ENCODE data around the gene TANC1. TPM values are rescaled to one million over a fixed set of nuclear protein-coding genes. Genes with fewer than 3 reads are reported as not detected.
A peak's percentile ranks its signal among the peaks of the same experiment; 100 is the strongest.
"Not testable (repeated sequence)": the region's sequence is repeated elsewhere in the genome, so short reads cannot be mapped to it uniquely, and the experiment has no call there.

The TANC1 gene
- total RNA-seq, 2 donors from 2014 or later: 35.1 to 44.5 TPM

DNA sequence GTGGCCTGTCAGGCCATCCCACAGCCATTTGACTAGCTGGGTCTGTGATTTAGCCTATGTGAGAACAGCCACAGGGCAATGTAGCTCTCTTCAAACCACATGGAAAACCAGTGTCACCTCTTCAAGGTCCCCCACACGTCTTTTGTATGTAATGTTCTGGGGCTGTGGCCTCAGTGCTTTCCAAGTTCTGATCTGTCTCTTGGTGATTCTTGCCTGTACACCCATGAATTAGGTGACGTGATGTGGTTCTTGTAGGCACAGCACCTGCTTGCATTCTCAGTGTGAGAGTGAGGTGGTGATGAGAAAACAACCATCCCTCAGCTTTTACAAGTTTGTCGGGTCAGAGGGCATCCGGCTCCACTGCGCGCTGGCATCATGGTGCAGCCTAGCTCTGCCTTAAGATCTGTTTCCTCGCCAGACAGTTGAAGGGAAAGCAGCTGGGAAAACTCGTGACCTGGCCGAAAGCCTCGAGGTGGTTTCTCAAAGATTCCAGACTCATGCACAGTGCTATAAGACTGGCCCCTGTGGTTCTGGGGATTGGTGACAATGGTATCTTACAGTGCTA, 125.8 kb downstream of the TANC1 start:
- intact Hi-C loops (cut with DNase I): loop anchor here in 1 of 2 donors (10.0 kb wide), 1 partner anchor 129 kb away; the partner anchor contains the start of gene TANC1
- peak; percentile 89 for DNase-seq (ENCODE audit: low spot score)

DNA sequence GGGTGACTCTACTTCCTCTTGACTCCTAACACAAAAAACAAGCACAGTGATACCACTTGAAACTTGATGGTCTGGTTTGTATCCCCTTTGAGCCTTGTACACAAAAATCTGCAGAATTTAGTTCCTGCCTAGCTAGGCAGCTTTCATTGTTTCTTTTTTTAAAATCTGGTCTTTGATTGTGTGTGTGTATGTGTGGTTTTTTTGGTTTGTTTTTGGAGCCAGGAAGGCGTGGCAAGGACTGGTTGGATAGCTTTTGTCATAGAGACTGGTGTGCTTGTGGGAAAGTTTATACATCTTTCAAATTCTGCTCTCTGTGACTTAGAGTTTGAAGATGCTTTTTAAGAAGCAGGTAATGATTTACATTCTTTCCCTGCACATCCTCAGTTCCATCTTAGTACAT, 127.4 kb downstream of the TANC1 start:
- no peak for DNase-seq (ENCODE audit: low spot score)
- intact Hi-C loops (cut with DNase I): loop anchor here in 1 of 2 donors (10.0 kb wide), 1 partner anchor 131 kb away; the partner anchor contains the start of gene TANC1

DNA sequence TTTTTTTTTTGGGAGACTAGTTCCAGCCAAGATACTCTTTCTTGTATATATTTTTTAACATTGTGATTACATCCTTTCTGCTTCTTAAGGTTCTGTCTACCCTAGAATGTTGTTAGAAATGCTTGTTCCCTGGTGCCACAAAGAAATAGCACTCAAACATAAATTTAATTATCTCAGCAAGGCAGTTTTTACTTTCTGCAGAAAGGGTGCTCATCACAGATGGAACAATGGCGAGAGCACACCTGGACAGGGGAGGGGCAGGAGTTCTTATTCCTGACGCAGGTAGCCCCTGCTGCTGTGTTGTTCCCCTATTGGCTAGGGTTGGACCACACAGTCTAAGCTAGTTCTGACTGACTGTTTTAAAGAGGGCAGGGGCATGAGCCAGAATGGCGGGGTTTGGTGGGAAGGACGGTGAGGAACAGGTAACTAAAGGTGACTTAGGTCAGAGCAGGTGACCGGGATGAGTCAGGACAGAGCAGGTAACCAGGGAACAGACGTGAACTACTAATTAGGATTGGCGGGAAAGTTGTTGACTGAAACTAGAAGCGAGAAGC, 127.9 kb downstream of the TANC1 start:
- intact Hi-C loops (cut with DNase I): loop anchor here in 1 of 2 donors (10.0 kb wide), 1 partner anchor 132 kb away; the partner anchor contains the start of gene TANC1
- not testable (repeated sequence) for DNase-seq (ENCODE audit: low spot score)

DNA sequence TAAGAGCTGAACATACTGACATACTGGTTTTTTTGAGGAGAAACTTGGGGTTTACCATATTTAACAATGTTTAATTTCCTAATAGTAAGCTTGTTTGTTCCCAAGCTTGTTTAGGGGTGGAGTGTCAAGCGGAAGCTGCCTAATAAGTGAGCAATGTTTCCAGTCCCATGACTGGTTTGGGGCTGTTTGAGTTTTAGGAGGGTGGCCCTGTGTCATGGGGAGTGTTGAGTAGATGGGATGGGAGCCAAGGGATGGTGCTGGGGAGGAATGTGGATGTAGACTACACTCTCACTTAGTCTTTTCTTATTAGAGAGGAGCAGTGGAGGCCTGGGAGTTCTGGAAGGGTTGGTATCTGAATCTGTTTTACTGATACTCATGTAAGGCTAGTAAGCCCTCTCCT, 128.5 kb downstream of the TANC1 start:
- no peak for DNase-seq (ENCODE audit: low spot score)
- intact Hi-C loops (cut with DNase I): loop anchor here in 1 of 2 donors (10.0 kb wide), 1 partner anchor 132 kb away; the partner anchor contains the start of gene TANC1

DNA sequence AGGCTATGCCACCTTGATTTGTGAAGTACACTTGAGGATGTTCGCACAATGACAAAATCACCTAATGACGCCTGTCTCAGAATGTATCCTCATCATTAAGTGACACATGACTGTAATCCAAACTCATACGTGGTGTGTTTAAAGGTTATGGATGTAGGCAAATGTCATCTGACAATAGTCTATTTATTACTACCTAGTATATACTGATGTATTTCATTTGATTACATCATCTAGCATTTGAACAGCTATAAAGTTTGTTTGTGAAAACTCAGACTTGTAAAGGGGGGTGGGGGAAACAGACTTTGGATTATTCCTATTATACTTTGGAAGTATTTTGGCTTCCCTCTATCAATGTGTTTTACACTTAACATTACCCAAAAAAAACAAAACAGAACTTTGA, 129.9 kb downstream of the TANC1 start:
- intact Hi-C loops (cut with DNase I): loop anchor here in 1 of 2 donors (10.0 kb wide), 1 partner anchor 134 kb away; the partner anchor contains the start of gene TANC1
- DNase-seq (ENCODE audit: low spot score): no peak

DNA sequence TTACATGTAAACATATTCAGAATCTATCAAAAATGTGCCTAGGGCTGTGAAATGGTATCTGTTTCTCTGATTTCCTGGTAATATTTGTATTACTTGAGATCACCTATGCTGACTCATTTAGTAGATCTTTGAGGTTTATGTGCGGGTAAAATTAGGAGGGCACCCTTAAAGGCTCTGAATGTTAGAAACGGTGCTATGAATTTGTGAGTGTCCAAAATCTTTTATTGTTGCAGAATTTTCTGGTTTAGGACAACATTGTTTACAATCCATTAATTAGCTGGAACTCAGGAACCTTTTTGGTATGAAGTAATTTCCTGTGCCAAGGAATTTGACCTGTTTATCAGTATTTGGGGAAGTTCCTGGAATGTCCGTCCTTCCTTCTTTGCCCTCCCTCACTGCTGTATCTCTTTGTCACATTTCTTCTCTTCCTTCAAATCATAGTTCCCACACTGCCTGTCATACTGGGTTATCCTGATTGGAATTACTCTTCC, 130.5 kb downstream of the TANC1 start:
- no peak for DNase-seq (ENCODE audit: low spot score)
- intact Hi-C loops (cut with DNase I): loop anchor here in 1 of 2 donors (10.0 kb wide), 1 partner anchor 134 kb away; the partner anchor contains the start of gene TANC1

DNA sequence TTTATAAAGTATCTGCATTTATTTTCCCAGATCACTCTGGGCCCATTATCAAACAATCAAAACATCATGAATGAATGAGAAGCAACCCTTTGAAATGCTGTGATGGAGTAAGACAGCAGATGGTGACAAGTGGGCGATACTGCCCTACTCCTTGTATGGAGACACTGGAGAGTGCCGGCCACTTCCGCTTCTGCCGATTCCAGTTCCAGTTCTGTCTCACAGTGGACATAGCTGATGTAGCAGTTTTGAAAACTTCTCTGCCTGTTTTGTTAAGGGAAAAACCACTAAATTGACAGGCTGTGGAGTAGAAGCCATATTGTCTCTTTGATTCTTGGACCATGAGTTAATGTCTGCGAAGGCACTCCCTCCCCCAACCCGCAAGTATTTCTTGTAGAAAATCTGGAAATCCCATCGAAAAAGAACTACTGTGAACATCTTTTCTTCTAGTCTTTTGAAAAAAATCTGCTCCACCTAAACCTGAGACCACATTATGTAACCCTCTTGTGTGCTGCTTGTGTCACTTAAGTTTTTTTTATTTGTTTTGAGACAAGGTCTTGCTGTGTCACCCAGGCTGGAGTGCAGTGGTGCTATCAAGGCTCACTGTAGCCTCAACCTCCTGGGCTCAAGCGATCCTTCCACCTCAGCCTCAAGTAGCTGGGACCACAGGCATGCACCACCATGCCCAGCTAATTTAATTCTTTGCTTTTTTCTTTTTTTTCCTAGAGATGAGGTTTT, 133.5 kb downstream of the TANC1 start:
- DNase-seq (ENCODE audit: low spot score): no peak

DNA sequence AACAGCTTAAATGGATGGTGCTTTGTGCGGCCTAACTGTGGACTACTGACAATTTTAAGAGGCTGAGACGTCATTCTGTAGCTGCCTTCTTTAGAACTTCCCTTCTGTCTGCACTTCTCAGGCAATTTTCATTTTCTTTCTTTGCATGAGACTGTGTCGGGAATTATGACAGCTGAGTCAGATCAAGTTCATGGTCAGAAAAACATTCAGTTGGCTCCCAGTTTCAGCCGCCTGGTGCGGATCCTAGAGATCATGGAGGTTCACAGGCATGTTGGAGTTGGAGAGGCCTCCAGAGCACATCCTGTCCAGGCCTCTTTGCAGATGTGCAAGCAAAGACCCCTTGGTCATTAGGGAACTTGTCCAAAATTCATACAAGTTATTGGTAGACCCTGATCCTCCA, 135.0 kb downstream of the TANC1 start:
- intact Hi-C loops (cut with DNase I): no loop called here
- no peak for DNase-seq (ENCODE audit: low spot score)

More for the DNA sequence above, 133.5 kb downstream of the TANC1 start:
- intact Hi-C loops (cut with DNase I): no loop called here

DNA sequence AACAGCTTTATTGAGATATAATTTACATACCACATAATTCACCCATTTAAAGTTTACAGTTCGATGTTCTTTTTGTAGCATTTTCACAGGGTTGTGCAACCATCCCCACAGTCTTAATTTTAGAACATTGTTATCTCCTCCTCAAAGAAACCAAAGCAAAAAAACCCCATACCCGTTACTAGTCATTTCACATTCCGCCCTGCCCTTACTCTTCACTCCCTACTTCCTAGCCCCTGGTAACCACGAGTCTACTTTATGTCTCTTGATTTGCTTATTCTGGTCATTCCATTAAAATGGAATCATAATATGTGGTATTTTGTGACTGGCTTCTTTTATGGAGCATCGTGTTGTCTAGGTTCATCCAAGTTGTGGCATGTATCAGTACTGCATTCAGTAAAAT, 137.7 kb downstream of the TANC1 start:
- intact Hi-C loops (cut with DNase I): loop anchor here in 1 of 2 donors (2.0 kb wide), 1 partner anchor 185 kb away; no protein-coding TSS in a partner anchor
- DNase-seq (ENCODE audit: low spot score): no peak

DNA sequence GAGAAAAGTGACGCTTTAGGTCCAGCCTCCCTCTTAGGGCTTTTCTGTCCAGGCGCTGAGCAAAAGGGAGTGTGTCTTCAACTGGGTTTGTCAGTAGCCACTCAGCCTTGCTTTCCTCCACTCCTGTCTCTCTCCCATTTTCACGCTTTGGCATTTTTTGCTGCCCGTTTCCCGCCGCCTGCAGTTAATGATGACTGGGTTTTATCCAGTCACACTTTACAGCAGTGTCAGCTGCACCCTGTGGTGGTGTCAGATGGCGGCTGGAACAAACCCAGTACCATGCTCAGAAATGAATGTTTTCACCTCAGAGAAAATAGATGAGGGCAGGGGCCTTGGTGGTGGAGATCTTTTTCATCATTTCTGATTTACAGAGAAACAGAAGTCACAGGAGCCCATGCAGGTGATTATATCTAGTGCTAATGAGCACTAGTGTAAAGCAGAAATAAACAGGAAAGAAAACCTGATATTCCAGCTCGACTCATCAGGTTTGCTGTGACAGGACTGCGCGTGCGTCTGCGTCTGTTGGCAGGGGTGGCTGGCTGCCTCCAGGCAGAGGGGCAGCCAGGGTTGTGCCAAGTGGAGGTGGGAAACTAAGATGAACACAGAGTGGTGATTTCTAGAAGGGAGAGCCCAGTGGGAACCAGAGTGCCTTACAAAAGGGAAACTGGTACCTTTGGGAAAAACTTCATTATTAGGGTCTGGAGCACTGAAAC, 139.9 kb downstream of the TANC1 start:
- DNase-seq (ENCODE audit: low spot score): no peak
- intact Hi-C loops (cut with DNase I): no loop called here

DNA sequence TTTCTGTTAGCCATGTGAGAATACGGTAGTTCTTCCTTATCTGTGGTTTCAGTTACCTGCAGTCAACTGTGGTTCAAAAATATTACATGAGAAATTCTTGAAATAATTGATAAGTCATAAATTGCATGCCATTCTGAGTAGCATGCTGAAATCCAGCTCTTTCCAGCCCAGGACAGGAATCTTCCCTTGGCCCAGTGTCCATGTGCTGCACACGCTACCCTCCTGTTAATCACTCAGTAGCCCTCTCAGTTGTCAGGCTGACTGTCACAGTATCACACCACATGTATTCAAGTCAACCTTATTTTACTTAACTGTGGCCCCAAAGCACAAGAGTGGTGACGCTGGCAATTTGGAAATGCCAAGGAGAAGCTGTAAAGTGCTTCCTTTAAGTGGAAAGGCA, 141.1 kb downstream of the TANC1 start:
- DNase-seq (ENCODE audit: low spot score): no peak
- intact Hi-C loops (cut with DNase I): no loop called here

DNA sequence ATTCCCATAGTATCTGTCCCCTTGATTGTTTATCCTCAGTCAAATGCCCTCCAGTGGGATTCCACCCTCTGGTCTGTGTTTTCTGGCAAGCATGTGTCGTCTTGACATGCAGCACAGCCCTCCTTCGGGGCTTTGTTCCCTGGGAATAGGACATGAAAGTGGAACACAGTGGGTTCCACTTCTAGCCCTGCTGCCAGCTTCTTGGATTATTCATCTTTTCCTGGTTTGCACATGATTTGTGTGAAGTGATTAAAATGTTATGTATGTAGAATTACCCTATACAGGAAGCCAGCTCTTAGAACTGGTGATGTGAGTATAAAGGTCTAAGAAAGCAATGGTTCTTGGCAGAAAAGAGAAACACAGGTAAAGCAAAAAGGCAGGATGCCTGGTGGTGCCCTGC, 142.3 kb downstream of the TANC1 start:
- intact Hi-C loops (cut with DNase I): loop anchor here in 1 of 2 donors (10.0 kb wide), 1 partner anchor 56 kb away; no protein-coding TSS in a partner anchor
- DNase-seq (ENCODE audit: low spot score): no peak

DNA sequence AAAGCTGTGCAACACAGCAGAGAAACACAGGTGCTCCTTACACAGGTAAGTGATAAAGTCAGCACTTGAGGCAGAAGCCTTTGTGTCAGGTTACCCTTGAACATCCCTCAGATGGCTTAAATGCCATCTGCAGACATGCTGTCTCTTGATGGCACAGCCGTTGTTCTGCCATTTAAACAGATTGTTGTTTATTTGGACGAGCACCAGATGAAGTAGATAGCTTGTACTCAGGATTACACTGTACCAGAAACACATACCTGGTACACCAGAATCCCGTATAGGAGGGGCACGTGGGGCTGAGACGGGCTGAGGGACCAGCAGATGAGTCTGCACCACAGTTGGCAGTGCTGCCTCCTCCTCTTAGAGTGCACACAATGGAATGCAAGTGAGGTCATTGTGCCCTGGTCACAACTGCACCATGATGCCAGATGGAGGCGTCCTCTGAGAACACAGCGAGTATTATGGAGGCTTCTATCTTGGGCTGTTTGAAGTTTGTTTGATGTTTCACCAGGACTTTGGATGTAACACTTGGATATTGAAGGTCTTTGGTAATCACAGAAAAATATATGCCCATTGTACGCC, 143.0 kb downstream of the TANC1 start:
- DNase-seq (ENCODE audit: low spot score): no peak

DNA sequence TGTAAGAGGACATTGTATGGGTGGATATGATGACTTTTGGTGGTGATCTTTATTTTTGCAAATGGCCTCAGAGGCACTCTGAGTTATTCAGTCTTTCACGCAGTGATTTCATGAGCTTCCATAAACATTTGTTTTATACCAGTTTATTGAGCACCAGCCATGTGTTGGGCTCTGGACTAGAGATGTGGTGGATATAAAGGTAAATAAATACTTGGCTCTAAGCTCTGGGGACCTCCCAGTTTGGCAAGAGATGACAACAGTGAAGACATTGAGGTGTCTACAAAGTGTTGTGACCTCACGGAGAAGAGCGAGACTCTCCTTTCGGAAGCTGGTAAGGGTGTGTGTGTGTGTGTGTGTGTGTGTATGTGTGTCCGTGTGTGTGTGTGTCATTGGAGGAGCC, 146.4 kb downstream of the TANC1 start:
- no peak for DNase-seq (ENCODE audit: low spot score)
- intact Hi-C loops (cut with DNase I): loop anchor here in 1 of 2 donors (5.0 to 10.0 kb wide), 2 partner anchors 60 to 208 kb away; no protein-coding TSS in a partner anchor

More for the DNA sequence above, 143.0 kb downstream of the TANC1 start:
- intact Hi-C loops (cut with DNase I): loop anchor here in 1 of 2 donors (10.0 kb wide), 1 partner anchor 57 kb away; no protein-coding TSS in a partner anchor

DNA sequence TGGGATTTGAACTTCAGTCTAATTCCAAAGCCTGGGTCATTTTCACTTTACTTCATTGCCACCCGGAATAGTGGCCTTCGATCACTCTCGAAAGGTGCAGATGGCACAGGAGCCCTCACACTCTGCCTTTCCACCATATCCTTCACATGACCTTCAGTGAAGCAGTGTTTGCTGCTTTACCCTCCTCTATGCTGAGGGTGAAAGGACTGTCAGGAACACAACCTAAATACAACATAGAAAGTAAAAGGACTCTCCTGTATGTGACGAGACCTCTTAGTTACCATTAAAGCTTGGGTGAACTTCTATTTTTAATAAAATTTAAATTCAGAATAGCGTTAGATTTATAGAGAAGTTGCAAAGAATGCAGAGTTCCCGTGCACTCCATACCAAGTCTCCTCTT, 148.5 kb downstream of the TANC1 start:
- intact Hi-C loops (cut with DNase I): loop anchor here in 1 of 2 donors (5.0 to 10.0 kb wide), 2 partner anchors 62 to 210 kb away; no protein-coding TSS in a partner anchor

DNA sequence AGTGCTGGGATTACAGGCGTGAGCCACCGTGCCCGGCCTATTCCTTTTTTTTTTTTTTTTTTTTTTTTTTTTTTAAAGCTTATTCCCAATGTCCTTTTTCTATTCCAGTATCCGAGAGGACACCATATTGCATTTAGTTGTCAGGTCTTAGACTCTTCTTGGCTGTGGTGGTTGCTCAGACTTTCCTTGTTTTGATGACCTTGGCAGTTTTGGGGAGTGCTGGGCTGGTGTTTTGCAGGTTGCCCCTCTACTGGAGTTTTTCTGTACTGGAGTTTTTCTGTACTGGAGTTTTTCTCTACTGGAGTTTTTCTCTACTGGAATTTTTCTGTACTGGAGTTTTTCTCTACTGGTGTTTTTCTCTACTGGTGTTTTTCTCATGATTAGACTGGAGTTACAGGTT, 149.2 kb downstream of the TANC1 start:
- DNase-seq (ENCODE audit: low spot score): no peak
- intact Hi-C loops (cut with DNase I): loop anchor here in 1 of 2 donors (5.0 to 10.0 kb wide), 2 partner anchors 63 to 210 kb away; no protein-coding TSS in a partner anchor

More for the DNA sequence above, 148.5 kb downstream of the TANC1 start:
- DNase-seq (ENCODE audit: low spot score): no peak

DNA sequence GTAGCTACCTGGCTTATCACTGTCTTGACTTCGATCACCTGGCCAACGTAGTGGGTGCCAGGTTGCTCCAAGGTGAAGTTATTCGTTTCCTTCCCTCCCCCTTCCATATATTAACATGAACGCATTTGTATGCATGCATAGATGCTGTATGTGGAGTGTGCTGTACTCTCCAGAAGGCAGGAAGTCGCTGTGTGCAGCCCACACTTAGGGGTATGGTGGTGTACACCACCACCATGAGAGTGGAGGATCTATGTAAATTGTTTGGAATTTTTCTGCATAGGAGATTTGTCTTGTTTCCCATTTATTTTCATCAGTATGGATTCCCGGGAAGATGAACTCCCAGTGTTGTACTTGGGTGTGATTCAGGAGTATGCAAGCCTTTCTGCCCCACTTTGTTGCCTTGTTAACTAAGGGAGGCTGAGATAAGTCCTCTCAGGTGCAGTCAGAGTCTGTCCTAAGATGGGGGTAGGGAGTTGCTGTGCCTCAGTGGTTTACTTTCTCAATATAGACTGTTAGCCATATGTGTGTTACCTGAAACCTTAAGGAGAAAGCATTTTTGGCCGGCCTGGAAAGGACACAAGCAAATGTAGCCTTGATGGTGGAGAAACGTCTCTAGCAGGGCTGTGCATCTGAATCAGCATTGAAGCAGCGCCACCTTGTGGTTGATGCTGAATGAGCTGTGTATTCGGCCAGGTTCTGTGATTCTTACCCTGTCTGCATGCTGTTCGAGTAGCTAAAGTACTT, 149.8 kb downstream of the TANC1 start:
- intact Hi-C loops (cut with DNase I): loop anchor here in 1 of 2 donors (5.0 to 10.0 kb wide), 2 partner anchors 63 to 211 kb away; no protein-coding TSS in a partner anchor
- DNase-seq (ENCODE audit: low spot score): peak; percentile 94

Measured in posterior vena cava (tissue), 2 donors.